ENCODE results near the gene LIPF. TPM values are rescaled to one million over a fixed set of nuclear protein-coding genes. Genes with fewer than 3 reads are reported as not detected.

Gene LIPF
- total and polyA plus RNA-seq, 2 of the 4 experiments (the other 2 are of a cell fraction): not detected

- ChIA-PET POLR2A (ENCODE audit: unreplicated experiment) (no interaction called here), CTCF (no interaction called here)
- no peak overlapping the region for H2AFZ ChIP-seq (replicated peaks; ENCODE audit: low read length, poor library complexity)
- no peaks in the 10 kb centered on the region for H3K36me3 ChIP-seq (ENCODE audit: control insufficient read depth, insufficient read depth, low read length)
- no peak overlapping the region for H2AK5ac ChIP-seq (ENCODE audit: low read depth, low read length)
- H4K20me1 ChIP-seq (ENCODE audit: insufficient read depth, low read length): no peaks in the 10 kb centered on the region
- H3K27ac ChIP-seq (ENCODE audit: insufficient read depth, low read length): no peak overlapping the region
- no peak overlapping the region for H4K5ac ChIP-seq (ENCODE audit: low read depth, low read length)
- H3K18ac ChIP-seq (ENCODE audit: low read depth, low read length): no peak overlapping the region
- H3K9me1 ChIP-seq (ENCODE audit: insufficient read depth, low read length): no peaks in the 10 kb centered on the region
- no peak overlapping the region for H3K14ac ChIP-seq (replicated peaks; ENCODE audit: low read depth, low read length)
- H4K8ac ChIP-seq (ENCODE audit: low read depth in 2 of 2, low read length in 2 of 2): no peak overlapping the region
- no peak overlapping the region for H3K4me2 ChIP-seq (ENCODE audit: low read depth, low read length)
- TF ChIP-seq CTCF (conservative IDR thresholded peaks at IDR 0.05; ENCODE audit: low read depth, low read length) (no peak), USF2 (IDR thresholded peaks at IDR 0.05; ENCODE audit: low read depth, low read length) (no peak), RAD21 (IDR thresholded peaks at IDR 0.05; ENCODE audit: low read length) (no peak), RCOR1 (IDR thresholded peaks at IDR 0.05; ENCODE audit: insufficient replicate concordance, low read length) (no peak), FOS (IDR thresholded peaks at IDR 0.05; ENCODE audit: low read depth, low read length) (no peak), BHLHE40 (IDR thresholded peaks at IDR 0.05; ENCODE audit: low read depth, low read length) (no peak), CHD1 (IDR thresholded peaks at IDR 0.05; ENCODE audit: low read depth, low read length) (no peak), RFX5 (IDR thresholded peaks at IDR 0.05; ENCODE audit: low read depth, low read length) (no peak), MAFK (IDR thresholded peaks at IDR 0.05; ENCODE audit: low read depth, low read length) (no peak), POLR2A (IDR thresholded peaks at IDR 0.05; ENCODE audit: low read depth, low read length) (no peak), ELK1 (IDR thresholded peaks at IDR 0.05; ENCODE audit: borderline replicate concordance, low read depth, low read length) (no peak), MAZ (IDR thresholded peaks at IDR 0.05; ENCODE audit: borderline replicate concordance, low read depth, low read length) (no peak), CEBPB (IDR thresholded peaks at IDR 0.05; ENCODE audit: low read depth, low read length) (no peak), NFE2L2 (IDR thresholded peaks at IDR 0.05; ENCODE audit: low read depth, low read length) (no peak), SMC3 (IDR thresholded peaks at IDR 0.05; ENCODE audit: low read depth, low read length) (no peak), MXI1 (IDR thresholded peaks at IDR 0.05; ENCODE audit: borderline replicate concordance, low read depth, low read length) (no peak)
- no peak overlapping the region for H2BK5ac ChIP-seq (ENCODE audit: low read depth, low read length, poor library complexity, severe bottlenecking)
- no peaks in the 10 kb centered on the region for H3K79me1 ChIP-seq (ENCODE audit: low read depth in 1 of 2, low read length in 2 of 2)
- no peak overlapping the region for H3K56ac ChIP-seq (ENCODE audit: extremely low read depth, insufficient read depth, low read length)
- H4K91ac ChIP-seq (ENCODE audit: insufficient read depth, low read depth, low read length): no peak overlapping the region
- intact Hi-C loops (cut with micrococcal nuclease) (no loop called here), dilution Hi-C loops (cut with HindIII; ENCODE audit: low sequenced_read_pairs, unreplicated experiment) (no loop called here), in situ Hi-C loops (cut with MboI; ENCODE audit: low sequenced_read_pairs) (no loop called here)
- WGBS, 2 experiments (ENCODE audit: extremely low coverage in 2 of 2, insufficient read length in 1 of 2): no CpG with 5 or more reads among the region's 1 CpG
- H3K4me1 ChIP-seq (ENCODE audit: control insufficient read depth, insufficient read depth, low read length): no peaks in the 10 kb centered on the region
- H3K4me3 ChIP-seq (ENCODE audit: insufficient read depth, low read depth, low read length): no peak overlapping the region
- H3K23ac ChIP-seq (ENCODE audit: low read depth, low read length): no peak overlapping the region
- H3K9me3 ChIP-seq (ENCODE audit: control insufficient read depth, insufficient read depth, low read length): no peaks in the 10 kb centered on the region
- DNase-seq (no peak), ATAC-seq (ENCODE audit: low read depth) (no peak)
- H2BK15ac ChIP-seq (ENCODE audit: low read depth, low read length): no peak overlapping the region
- no peak overlapping the region for H2BK20ac ChIP-seq (ENCODE audit: low read depth, low read length)
- BruUV-seq (replicated peaks): no TSS peak
- H3K4ac ChIP-seq (ENCODE audit: low read depth, low read length): no peak overlapping the region
- H2BK120ac ChIP-seq (ENCODE audit: low read depth, low read length): no peak overlapping the region
- H3K9ac ChIP-seq (ENCODE audit: low read depth, low read length): no peak overlapping the region
- no peak overlapping the region for H2AK9ac ChIP-seq (replicated peaks; ENCODE audit: low read depth, low read length, poor library complexity)
- H3K27me3 ChIP-seq (ENCODE audit: control insufficient read depth, insufficient read depth, low read length): no peaks in the 10 kb centered on the region; the same call in 1 of the 2 replicates
These were observed 45.7 kb upstream of the LIPF start for GRCh38 chr10:88618496-88618895.
